ENCODE measurements around the gene MBNL2. TPM values are rescaled to one million over a fixed set of nuclear protein-coding genes. Genes with fewer than 3 reads are reported as not detected.
A peak's percentile ranks its signal among the peaks of the same experiment; 100 is the strongest.

Gene MBNL2
- total and polyA plus RNA-seq, 2 of the 4 experiments (the other 2 are of a cell fraction): 26.9 to 103 TPM

- ChIA-PET POLR2A (ENCODE audit: unreplicated experiment) (no interaction called here), CTCF (interaction anchor here (0.8 to 1.0 kb wide), 3 partner anchors 23 to 101 kb away, joined by 3 read pairs; no protein-coding TSS in a partner anchor)
- Histone ChIP-seq H2BK120ac (ENCODE audit: low read depth, low read length) (peak overlapping the region; percentile 28; the same call in 1 of the 2 replicates), H4K5ac (ENCODE audit: low read depth, low read length) (no peak overlapping the region), H3K4me3 (ENCODE audit: insufficient read depth, low read depth, low read length) (no peak overlapping the region), H2BK20ac (ENCODE audit: low read depth, low read length) (peak overlapping the region; percentile 16; the same call in 1 of the 2 replicates), H3K9me1 (ENCODE audit: insufficient read depth, low read length) (peaks cover 9% of the 10 kb centered on the region), H3K27me3 (ENCODE audit: control insufficient read depth, insufficient read depth, low read length) (no peaks in the 10 kb centered on the region), H3K4me1 (ENCODE audit: control insufficient read depth, insufficient read depth, low read length) (peaks cover 18% of the 10 kb centered on the region), H2BK15ac (ENCODE audit: low read depth, low read length) (peak overlapping the region; percentile 39; the same call in 2 of the 3 replicates), H4K20me1 (ENCODE audit: insufficient read depth, low read length) (peaks cover 20% of the 10 kb centered on the region; the same call in 1 of the 2 replicates), H3K79me1 (ENCODE audit: low read depth in 1 of 2, low read length in 2 of 2) (peaks cover 4 to 46% of the 10 kb centered on the region in 2 experiments; a peak in 2 of 4 replicates), H2AK5ac (ENCODE audit: low read depth, low read length) (no peak overlapping the region), H2AFZ (replicated peaks; ENCODE audit: low read length, poor library complexity) (no peak overlapping the region), H3K56ac (ENCODE audit: extremely low read depth, insufficient read depth, low read length) (0 out of 2 replicates have a peak overlapping the region, but pooled peaks have one; percentile 0), H2AK9ac (replicated peaks; ENCODE audit: low read depth, low read length, poor library complexity) (no peak overlapping the region), H3K27ac (ENCODE audit: insufficient read depth, low read length) (peak overlapping the region; percentile 17; the same call in 1 of the 2 replicates), H3K14ac (replicated peaks; ENCODE audit: low read depth, low read length) (no peak overlapping the region), H3K36me3 (ENCODE audit: control insufficient read depth, insufficient read depth, low read length) (no peaks in the 10 kb centered on the region), H3K9me3 (ENCODE audit: control insufficient read depth, insufficient read depth, low read length) (no peaks in the 10 kb centered on the region), H3K18ac (ENCODE audit: low read depth, low read length) (no peak overlapping the region), H3K9ac (ENCODE audit: low read depth, low read length) (no peak overlapping the region; the same call in 1 of the 2 replicates), H3K4me2 (ENCODE audit: low read depth, low read length) (peak overlapping the region; percentile 17; the same call in 1 of the 2 replicates), H4K91ac (ENCODE audit: insufficient read depth, low read depth, low read length) (peak overlapping the region; percentile 38; the same call in 1 of the 2 replicates), H2BK5ac (ENCODE audit: low read depth, low read length, poor library complexity, severe bottlenecking) (peak overlapping the region; percentile 25), H4K8ac (ENCODE audit: low read depth in 2 of 2, low read length in 2 of 2) (peak overlapping the region in 1 of 2 experiments; percentile 15; a peak in 1 of 4 replicates), H3K23ac (ENCODE audit: low read depth, low read length) (peak overlapping the region; percentile 31), H3K4ac (ENCODE audit: low read depth, low read length) (no peak overlapping the region)
- no peak for TF ChIP-seq POLR2A (IDR thresholded peaks at IDR 0.05; ENCODE audit: low read depth, low read length)
- no peak for TF ChIP-seq RCOR1 (IDR thresholded peaks at IDR 0.05; ENCODE audit: insufficient replicate concordance, low read length)
- in situ Hi-C loops (cut with MboI; ENCODE audit: low sequenced_read_pairs): no loop called here
- no TSS peak for BruUV-seq (replicated peaks)
- dilution Hi-C loops (cut with HindIII; ENCODE audit: low sequenced_read_pairs, unreplicated experiment): no loop called here
- DNase-seq (no peak), ATAC-seq (ENCODE audit: low read depth) (no peak; the same call in 1 of the 2 replicates)
- intact Hi-C loops (cut with micrococcal nuclease): no loop called here
Observed at GRCh38 chr13:97250560-97250959, 28.4 kb downstream of the MBNL2 start.

Measured in IMR-90 (cell line).